PC-3 (cell line): ENCODE measurements around the gene ZNF319.

Source experiments
- EZH2phosphoT487 ChIP-seq: fragments of 300-600 bp; sonication (generic); IDR thresholded peaks from 2 replicates; pipeline ENCODE4 v1.6.1; 2018; ENCODE audit warnings: mild to moderate bottlenecking, antibody characterized with exemption, low read length, borderline replicate concordance
- TF ChIP-seq, protein P1 (sequence below): fragments of 300-600 bp; sonication (generic); conservative IDR thresholded peaks from 2 replicates; pipeline ENCODE4 v1.5.1; 2017; ENCODE audit warnings: antibody characterized with exemption, low read depth, mild to moderate bottlenecking, low read length

DNA sequence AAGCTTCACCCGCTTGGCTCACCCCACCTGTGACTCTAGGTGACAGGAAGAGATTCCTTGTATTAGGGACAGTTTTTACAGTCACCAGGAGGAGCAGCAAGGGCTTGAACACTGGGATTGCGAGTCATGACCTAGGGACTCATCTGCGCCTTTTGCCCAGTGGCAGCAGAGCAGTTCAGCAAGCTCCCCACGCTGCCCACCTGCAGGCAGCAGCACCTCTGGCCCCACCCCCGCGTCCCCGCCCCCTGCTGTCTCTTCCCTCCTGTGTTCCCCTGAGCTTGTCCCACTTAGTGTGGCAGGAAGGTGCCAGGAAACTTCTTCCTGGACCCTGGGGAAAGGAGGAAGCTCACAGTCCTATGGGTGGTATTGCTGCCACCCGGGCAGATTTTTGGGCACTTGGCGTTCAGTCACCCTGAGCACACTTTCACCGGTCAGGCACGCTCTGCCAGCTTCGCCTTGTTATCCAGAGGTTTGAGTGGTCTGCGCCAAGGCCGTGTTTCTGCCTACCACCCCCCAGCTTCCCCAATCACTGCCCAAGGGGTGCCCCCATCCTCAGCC is 33.7 kb upstream of the ZNF319 start:
- TF ChIP-seq, protein P1, sequence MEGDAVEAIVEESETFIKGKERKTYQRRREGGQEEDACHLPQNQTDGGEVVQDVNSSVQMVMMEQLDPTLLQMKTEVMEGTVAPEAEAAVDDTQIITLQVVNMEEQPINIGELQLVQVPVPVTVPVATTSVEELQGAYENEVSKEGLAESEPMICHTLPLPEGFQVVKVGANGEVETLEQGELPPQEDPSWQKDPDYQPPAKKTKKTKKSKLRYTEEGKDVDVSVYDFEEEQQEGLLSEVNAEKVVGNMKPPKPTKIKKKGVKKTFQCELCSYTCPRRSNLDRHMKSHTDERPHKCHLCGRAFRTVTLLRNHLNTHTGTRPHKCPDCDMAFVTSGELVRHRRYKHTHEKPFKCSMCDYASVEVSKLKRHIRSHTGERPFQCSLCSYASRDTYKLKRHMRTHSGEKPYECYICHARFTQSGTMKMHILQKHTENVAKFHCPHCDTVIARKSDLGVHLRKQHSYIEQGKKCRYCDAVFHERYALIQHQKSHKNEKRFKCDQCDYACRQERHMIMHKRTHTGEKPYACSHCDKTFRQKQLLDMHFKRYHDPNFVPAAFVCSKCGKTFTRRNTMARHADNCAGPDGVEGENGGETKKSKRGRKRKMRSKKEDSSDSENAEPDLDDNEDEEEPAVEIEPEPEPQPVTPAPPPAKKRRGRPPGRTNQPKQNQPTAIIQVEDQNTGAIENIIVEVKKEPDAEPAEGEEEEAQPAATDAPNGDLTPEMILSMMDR, result no peak
- no peak for TF ChIP-seq EZH2phosphoT487
